Coronary artery (tissue), 2 donors: ENCODE data around the gene TGFBR2.

ENCODE experiments used
- DNase-seq: peaks from one replicate; pipeline ENCODE4 v3.0.0-alpha.2; 2017; ENCODE audit warnings: low spot score
- H3K27ac ChIP-seq, 2 donors: fragments of 200-600 bp; sonication (generic); one replicate each; pipeline ENCODE4 v1.5.1; 2016 to 2019
- H3K4me3 ChIP-seq: fragments of 200-600 bp; sonication (generic); 2 replicates; pipeline ENCODE4 v1.5.1; 2016; ENCODE audit warnings: mild to moderate bottlenecking, moderate library complexity
- CTCF ChIP-seq: fragments of 200-600 bp; sonication (generic); IDR thresholded peaks from one replicate; pipeline ENCODE4 v1.5.1; 2019; ENCODE audit warnings: antibody characterized with exemption

The TGFBR2 gene

GRCh38 chr3:30606301-30607031 is at the start of gene TGFBR2:
Gene TGFBR2 (plus strand): TSS chr3:30606601. CDS start chr3:30606884, 283 bp downstream.
- TF ChIP-seq CTCF = no peak
- peak within 1 kb of the TSS; percentile 96 for H3K4me3 ChIP-seq
- peak; percentile 98 for DNase-seq
- peak within 1 kb of the TSS; percentile 98 to 99 for H3K27ac ChIP-seq

- Histone ChIP-seq H3K4me3 (no peak overlapping the region), H3K27ac (no peak overlapping the region)
- DNase-seq = no peak
- TF ChIP-seq CTCF = no peak
Measured at GRCh38 chr3:30557746-30558303, 48.6 kb upstream of the TGFBR2 start.

DNA sequence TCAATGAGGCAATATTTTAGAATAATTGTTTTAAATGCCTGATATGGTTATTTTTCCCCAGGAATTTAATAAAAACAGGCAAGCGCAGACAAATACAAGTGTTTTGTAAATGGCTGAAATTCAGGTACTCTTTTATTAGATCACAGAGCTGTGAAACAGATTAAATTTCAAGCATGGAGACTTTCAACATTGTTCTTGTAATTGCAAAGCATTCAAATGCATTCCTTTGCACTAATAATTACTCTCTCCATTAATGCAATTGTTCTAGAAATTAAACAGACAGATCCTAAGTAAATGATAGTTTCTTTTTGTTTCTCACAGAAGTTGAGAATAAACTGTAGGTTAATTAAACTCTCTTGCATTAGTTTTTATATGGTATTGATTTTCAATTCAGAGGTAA is 42.4 kb upstream of the TGFBR2 start:
- Histone ChIP-seq H3K4me3 (no peak overlapping the region), H3K27ac (no peak overlapping the region)
- TF ChIP-seq CTCF = no peak
- no peak for DNase-seq

DNA sequence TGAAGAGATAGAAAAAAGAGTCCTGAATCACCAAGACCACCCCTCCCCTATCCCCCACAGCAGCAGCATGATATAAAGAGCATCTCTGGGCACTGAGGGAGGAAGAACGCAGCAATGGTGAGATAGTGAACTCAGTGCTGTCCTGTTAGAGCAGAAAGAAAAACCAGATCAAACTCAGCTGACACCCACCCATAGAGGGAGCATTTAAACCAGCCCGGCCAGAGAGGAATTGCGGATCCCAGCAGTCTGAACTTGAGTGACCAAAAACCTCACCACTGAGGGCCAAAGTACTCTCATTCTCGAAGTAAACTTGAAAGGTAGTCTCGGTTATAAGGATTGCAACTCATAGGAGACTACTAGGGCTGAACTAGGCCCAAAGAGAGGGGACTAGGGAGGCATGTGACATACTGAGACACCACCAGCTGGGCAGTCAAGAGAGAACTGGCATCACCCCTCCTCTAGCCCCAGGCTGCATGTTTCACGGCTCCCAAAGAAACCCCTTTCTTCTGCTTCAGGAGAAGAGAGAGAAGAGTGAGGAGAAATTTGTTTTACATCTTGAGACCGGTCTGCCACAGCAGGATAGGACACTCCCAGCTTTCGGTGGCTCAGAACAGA is 39.2 kb upstream of the TGFBR2 start:
- no peak for DNase-seq
- no peak overlapping the region for H3K27ac ChIP-seq
- H3K4me3 ChIP-seq = no peak overlapping the region
- no peak for TF ChIP-seq CTCF

GRCh38 chr3:30576946-30577345 is 29.5 kb upstream of the TGFBR2 start:
- Histone ChIP-seq H3K4me3 (no peak overlapping the region), H3K27ac (no peak overlapping the region)
- no peak for TF ChIP-seq CTCF
- no peak for DNase-seq

DNA sequence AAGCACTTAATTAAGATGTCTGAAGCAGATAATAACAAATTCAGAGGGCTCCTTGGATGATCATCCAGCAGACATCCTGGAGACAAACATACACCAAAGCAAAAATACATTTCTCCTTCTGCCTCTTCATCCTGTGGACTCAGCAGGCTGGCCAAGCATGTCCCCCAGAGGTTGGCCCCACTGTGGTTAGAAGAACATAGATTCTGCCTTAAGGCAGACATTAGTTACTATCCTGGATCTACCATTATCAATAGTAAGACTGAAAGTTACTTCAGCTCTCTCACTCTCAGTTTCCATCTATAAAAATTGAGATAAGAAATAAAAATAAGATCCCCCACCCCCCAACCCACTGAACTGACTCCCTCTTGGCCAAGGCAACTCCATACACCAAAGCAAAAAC is 28.6 kb upstream of the TGFBR2 start:
- no peak for DNase-seq
- H3K4me3 ChIP-seq = no peak overlapping the region
- H3K27ac ChIP-seq = no peak overlapping the region
- TF ChIP-seq CTCF = no peak

DNA sequence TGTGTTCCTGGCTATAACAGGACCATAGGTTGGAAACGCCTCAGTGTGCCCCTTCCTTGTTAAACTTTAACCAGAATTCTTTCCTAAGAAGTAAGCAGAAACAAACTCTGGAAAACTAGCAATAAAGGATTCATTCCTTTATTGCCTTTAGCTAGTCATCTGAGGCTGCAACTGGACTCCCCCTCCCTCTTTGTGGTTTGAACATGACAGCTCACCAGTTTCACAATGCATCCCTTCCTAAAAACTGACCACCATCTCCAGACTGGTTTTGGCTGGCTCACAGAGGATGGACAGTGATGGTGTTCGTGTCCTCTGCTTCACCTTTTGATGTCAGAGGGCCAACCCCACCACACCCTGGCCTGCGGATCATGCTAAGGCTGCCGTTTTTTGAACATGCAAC is 27.9 kb upstream of the TGFBR2 start:
- TF ChIP-seq CTCF = no peak
- H3K27ac ChIP-seq = no peak overlapping the region
- DNase-seq = no peak

More for the DNA sequence above, 27.9 kb upstream of the TGFBR2 start:
- H3K4me3 ChIP-seq = no peak overlapping the region
